ENCODE results near the gene ACOT6. TPM values are rescaled to one million over a fixed set of nuclear protein-coding genes. Genes with fewer than 3 reads are reported as not detected.
"Not testable (repeated sequence)": the region's sequence is repeated elsewhere in the genome, so short reads cannot be mapped to it uniquely, and the experiment has no call there.

The ACOT6 gene
- total and polyA plus RNA-seq, 2 of the 4 experiments (the other 2 are of a cell fraction), result not detected

- Histone ChIP-seq H3K14ac (replicated peaks; ENCODE audit: low read depth, low read length) (peak overlapping the region; percentile 19), H3K18ac (ENCODE audit: low read depth, low read length) (peak overlapping the region; percentile 21), H3K4me2 (ENCODE audit: low read depth, low read length) (peak overlapping the region; percentile 86), H3K79me1 (ENCODE audit: low read depth in 1 of 2, low read length in 2 of 2) (peaks cover 15 to 29% of the 10 kb centered on the region in 2 experiments), H3K9ac (ENCODE audit: low read depth, low read length) (peak overlapping the region; percentile 93), H3K4me3 (ENCODE audit: insufficient read depth, low read depth, low read length) (peak overlapping the region; percentile 70), H4K8ac (ENCODE audit: low read depth in 2 of 2, low read length in 2 of 2) (peak overlapping the region; percentile 87 to 99), H3K27ac (ENCODE audit: insufficient read depth, low read length) (peak overlapping the region; percentile 92), H3K23ac (ENCODE audit: low read depth, low read length) (peak overlapping the region; percentile 0; the same call in 1 of the 2 replicates), H2BK20ac (ENCODE audit: low read depth, low read length) (0 out of 2 replicates have a peak overlapping the region, but pooled peaks have one; percentile 12), H4K91ac (ENCODE audit: insufficient read depth, low read depth, low read length) (peak overlapping the region; percentile 99), H3K56ac (ENCODE audit: extremely low read depth, insufficient read depth, low read length) (peak overlapping the region; percentile 88), H3K4ac (ENCODE audit: low read depth, low read length) (peak overlapping the region; percentile 99; the same call in 1 of the 2 replicates), H4K5ac (ENCODE audit: low read depth, low read length) (peak overlapping the region; percentile 95), H2BK15ac (ENCODE audit: low read depth, low read length) (peak overlapping the region; percentile 39; the same call in 1 of the 3 replicates), H2BK5ac (ENCODE audit: low read depth, low read length, poor library complexity, severe bottlenecking) (peak overlapping the region; percentile 81), H2AFZ (replicated peaks; ENCODE audit: low read length, poor library complexity) (peak overlapping the region; percentile 95), H2BK120ac (ENCODE audit: low read depth, low read length) (peak overlapping the region; percentile 95)
- H2AK9ac ChIP-seq (replicated peaks; ENCODE audit: low read depth, low read length, poor library complexity); H3K36me3 ChIP-seq (ENCODE audit: control insufficient read depth, insufficient read depth, low read length); H3K4me1 ChIP-seq (ENCODE audit: control insufficient read depth, insufficient read depth, low read length); BruUV-seq (replicated peaks); H3K9me3 ChIP-seq (ENCODE audit: control insufficient read depth, insufficient read depth, low read length); H2AK5ac ChIP-seq (ENCODE audit: low read depth, low read length); dilution Hi-C loops (cut with HindIII; ENCODE audit: low sequenced_read_pairs, unreplicated experiment); H3K9me1 ChIP-seq (ENCODE audit: insufficient read depth, low read length); in situ Hi-C loops (cut with MboI; ENCODE audit: low sequenced_read_pairs); H3K27me3 ChIP-seq (ENCODE audit: control insufficient read depth, insufficient read depth, low read length); ATAC-seq (ENCODE audit: low read depth); H4K20me1 ChIP-seq (ENCODE audit: insufficient read depth, low read length); DNase-seq: not testable (repeated sequence)
- intact Hi-C loops (cut with micrococcal nuclease), result loop anchor here (5.0 kb wide), 1 partner anchor 47 kb away; no protein-coding TSS in a partner anchor
- ChIA-PET POLR2A (ENCODE audit: unreplicated experiment) (interaction anchor here (0.5 to 0.7 kb wide), 4 partner anchors 33 to 304 kb away, joined by 3 to 4 read pairs (median 4); no protein-coding TSS in a partner anchor), CTCF (interaction anchor here (0.7 kb wide), 1 partner anchor 56 kb away, joined by 6 read pairs; no protein-coding TSS in a partner anchor)
- TF ChIP-seq CEBPB (IDR thresholded peaks at IDR 0.05; ENCODE audit: low read depth, low read length), result 0 out of 2 replicates have a peak, but pooled peaks have one; percentile 27
- no CpG with 5 or more reads among the region's 4 CpGs for WGBS, 2 experiments (ENCODE audit: extremely low coverage in 2 of 2, insufficient read length in 1 of 2)
Observed at GRCh38 chr14:73568886-73569184, 43.5 kb upstream of the ACOT6 start.

All from IMR-90 (cell line).